ENCODE data around the gene LRRC14B.
A peak's percentile ranks its signal among the peaks of the same experiment; 100 is the strongest.
"Not testable (repeated sequence)": the region's sequence is repeated elsewhere in the genome, so short reads cannot be mapped to it uniquely, and the experiment has no call there.

Gene LRRC14B

GRCh38 chr5:208449-209114 lies 17.3 kb downstream of the LRRC14B start:
- no peak for DNase-seq

- no peak for DNase-seq
Observed at GRCh38 chr5:213803-214395, 22.6 kb downstream of the LRRC14B start.

DNA sequence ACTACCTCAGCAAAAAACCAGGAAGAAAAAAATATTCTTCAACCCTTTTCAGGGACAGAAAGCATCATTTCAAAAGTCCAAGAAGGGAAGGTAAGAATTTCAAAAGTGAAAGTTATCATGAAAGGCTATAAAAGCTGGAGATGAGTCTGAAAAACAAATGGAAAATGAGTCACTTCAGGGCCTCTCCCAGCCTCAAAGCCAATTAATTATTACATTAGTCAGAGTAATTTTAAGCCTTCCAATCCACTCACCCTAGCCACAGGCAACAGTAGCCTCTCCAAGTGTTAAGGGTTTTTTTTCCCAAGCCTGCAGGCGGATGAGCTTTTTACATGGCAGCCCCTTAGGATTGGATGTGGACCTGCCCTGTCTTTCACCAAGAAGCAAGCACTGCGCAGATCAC lies 24.0 kb downstream of the LRRC14B start:
- DNase-seq = not testable (repeated sequence)

DNA sequence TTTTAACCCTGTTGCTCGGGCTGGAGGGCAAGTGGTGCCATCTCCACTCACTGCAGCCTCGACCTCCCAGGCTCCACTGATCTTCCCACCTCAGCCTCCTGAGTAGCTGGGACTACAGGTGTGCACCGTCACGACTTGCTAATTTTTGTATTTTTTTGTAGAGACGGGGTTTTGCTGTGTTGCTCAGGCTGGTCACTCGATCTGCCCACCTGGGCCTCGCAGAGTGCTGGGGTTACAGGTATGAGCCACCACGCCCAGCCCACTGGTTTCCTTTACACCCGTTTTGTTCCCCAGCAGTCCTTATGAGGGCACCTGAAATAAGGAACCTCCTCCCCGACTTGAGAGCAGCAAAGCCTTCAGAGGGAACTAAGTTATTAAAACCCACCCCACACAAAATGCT lies 24.8 kb downstream of the LRRC14B start:
- DNase-seq = not testable (repeated sequence)

GRCh38 chr5:217494-218456 lies 26.5 kb downstream of the LRRC14B start, which contains the start of the genes CCDC127 and SDHA:
TSS of gene CCDC127 (minus strand) at chr5:218153. CDS start at chr5:216849, 1,304 bp downstream.
TSS of gene SDHA (plus strand) at chr5:218320. CDS start at chr5:218356, 36 bp downstream.
- peak; percentile 98 for DNase-seq

GRCh38 chr5:218457-219291 lies 27.4 kb downstream of the LRRC14B start:
- DNase-seq = peak; percentile 20

GRCh38 chr5:219460-219863 lies 28.2 kb downstream of the LRRC14B start:
- DNase-seq = no peak

GRCh38 chr5:219991-220390 lies 28.7 kb downstream of the LRRC14B start:
- DNase-seq = no peak

- DNase-seq = not testable (repeated sequence)
Observed at GRCh38 chr5:222951-223715, 31.8 kb downstream of the LRRC14B start.

- no peak for DNase-seq
Observed at GRCh38 chr5:223791-224190, 32.5 kb downstream of the LRRC14B start.

DNA sequence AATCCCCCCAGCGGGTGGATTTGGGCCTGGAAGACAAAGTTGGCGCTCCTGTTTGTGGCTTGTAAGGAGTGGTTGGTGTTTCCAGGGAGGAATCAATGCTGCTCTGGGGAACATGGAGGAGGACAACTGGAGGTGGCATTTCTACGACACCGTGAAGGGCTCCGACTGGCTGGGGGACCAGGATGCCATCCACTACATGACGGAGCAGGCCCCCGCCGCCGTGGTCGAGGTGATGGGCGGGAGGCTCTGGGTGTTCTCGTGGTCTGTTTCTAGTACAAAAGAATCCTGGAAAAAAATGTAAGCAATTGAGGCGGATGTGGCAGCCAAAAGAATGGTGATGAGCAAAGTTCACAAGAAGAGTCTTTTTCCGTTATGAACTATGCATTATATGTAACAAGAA lies 34.0 kb downstream of the LRRC14B start:
- no peak for DNase-seq

DNA sequence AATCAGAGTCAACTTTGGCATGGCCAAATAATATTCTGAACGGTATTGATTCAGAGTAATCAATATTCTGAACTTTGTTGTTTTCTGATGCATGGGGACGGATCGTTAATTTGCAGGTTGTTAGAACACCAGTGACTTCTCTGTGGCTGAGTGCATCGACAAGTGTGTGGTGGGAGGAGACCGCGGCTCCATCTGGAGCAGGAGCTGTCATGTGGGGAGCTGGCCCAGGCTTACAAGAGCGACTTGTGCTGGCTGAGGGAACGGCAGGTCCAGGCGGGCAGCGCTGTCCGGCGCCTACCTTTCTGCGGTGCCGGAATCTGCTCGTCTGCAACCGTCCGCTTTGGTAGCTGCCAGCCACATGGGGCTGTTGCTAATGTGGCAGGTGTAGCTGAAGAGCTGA lies 36.1 kb downstream of the LRRC14B start:
- not testable (repeated sequence) for DNase-seq

- no peak for DNase-seq
Observed at GRCh38 chr5:228886-229285, 37.6 kb downstream of the LRRC14B start.

GRCh38 chr5:230711-231110 lies 39.4 kb downstream of the LRRC14B start:
- DNase-seq = no peak

GRCh38 chr5:231661-232060 lies 40.4 kb downstream of the LRRC14B start:
- DNase-seq = no peak

DNA sequence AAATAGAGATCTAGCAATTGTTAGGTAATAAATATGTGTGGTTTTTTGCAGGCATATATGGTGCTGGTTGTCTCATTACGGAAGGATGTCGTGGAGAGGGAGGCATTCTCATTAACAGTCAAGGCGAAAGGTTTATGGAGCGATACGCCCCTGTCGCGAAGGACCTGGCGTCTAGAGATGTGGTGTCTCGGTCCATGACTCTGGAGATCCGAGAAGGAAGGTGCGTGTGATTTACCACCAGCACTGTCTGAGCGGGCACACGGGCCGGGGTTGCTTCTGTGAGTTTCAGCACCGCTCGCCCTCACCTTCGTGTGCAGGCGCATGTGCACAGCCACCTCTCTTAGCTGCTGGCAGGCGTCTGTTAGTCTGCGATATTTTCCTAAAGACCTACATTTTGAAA lies 42.1 kb downstream of the LRRC14B start:
- DNase-seq = not testable (repeated sequence)

DNA sequence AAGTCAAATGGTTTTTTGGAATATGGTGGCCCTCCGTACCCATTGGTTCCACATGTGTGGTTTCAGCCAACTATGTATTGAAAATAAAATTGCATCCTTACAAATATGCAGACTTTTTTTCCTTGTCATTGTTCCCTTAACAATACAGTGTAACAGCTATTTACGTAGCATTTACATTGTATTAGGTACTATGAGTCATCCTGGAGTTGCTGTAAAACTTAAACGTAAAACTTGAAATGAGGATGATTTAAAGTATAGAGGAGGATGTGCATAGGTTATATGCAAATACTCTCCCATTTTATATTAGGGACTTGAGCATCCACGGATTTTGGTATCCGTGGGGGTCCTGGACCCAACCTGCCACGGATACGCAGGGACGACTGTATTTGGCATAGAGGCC lies 43.2 kb downstream of the LRRC14B start:
- no peak for DNase-seq

DNA sequence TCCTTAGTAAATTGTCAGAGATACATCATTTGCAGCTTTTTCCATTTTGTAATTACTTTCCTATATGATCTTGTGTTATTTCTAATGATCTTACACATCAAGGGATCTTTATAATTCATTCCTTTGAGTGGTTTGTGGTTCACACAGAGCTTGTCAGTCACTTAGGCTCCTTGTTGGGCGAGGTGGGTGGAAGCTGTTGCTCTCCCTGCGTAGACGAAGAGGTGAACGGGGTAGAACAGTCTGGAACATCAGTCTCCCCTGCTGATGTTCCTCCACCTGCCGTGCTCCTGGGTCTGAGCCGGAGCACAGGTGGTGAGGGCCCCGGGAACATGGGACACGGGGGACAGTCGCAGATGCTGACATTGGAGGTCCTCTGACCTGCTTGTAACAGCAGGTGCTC lies 44.2 kb downstream of the LRRC14B start:
- not testable (repeated sequence) for DNase-seq

- not testable (repeated sequence) for DNase-seq
Observed at GRCh38 chr5:237931-238330, 46.6 kb downstream of the LRRC14B start.

DNA sequence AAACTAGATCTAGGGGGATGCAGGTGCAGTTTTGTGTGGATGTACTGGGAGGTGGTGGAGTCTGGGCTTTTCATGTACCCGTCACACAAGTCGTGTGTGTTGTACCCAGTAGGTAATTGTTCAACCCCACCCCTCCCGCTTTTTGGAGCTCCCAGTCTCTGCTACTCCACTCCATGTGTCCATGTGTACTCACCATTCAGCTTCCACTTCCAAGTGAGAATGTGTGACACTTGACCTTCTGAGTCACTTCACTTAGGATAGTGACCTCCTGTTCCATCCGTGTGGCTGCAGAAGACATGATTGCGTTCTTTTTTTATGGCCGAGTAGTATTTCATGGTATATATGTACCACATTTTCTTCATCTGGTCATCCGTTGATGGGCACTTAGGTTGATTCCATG lies 49.3 kb downstream of the LRRC14B start:
- DNase-seq = not testable (repeated sequence)

- not testable (repeated sequence) for DNase-seq
Observed at GRCh38 chr5:241045-241669, 49.9 kb downstream of the LRRC14B start.
